Heart left ventricle (tissue), 16 donors: ENCODE data around the gene ARL15. TPM values are rescaled to one million over a fixed set of nuclear protein-coding genes. Genes with fewer than 3 reads are reported as not detected.

Experiments
- ATAC-seq, 4 donors: fragments of 200-7000 bp; cut with Tn5 transposase; one replicate each; pipeline ENCODE4 v1.9.1; 2020 to 2022; ENCODE audit warnings: moderate library complexity in 4 of 4, mild to moderate bottlenecking in 3 of 4, moderate number of reproducible peaks in 1 of 4
- DNase-seq, 5 donors: peaks; one replicate each; pipeline ENCODE4 v3.0.0-alpha.2; 2020
- H3K27ac ChIP-seq, 12 donors: fragments of 200-600 bp; sonication (generic) in 4 of 12; one replicate each; pipeline versions ENCODE4 v1.5.0 to v1.8.0; 2016 to 2022; ENCODE audit warnings: mild to moderate bottlenecking in 2 of 12
- H3K27me3 ChIP-seq, 9 donors: fragments of 200-600 bp; sonication (generic) in 2 of 9; one replicate each; pipeline versions ENCODE4 v1.5.1 to v1.8.0; 2016 to 2022; ENCODE audit warnings: mild to moderate bottlenecking in 3 of 9
- H3K36me3 ChIP-seq, 9 donors: fragments of 200-600 bp; sonication (generic) in 2 of 9; one replicate each; pipeline versions ENCODE4 v1.5.0 to v1.8.0; 2018 to 2022; ENCODE audit warnings: mild to moderate bottlenecking in 2 of 9
- H3K4me1 ChIP-seq, 12 donors: fragments of 200-600 bp; sonication (generic) in 4 of 12; one replicate each; pipeline versions ENCODE4 v1.5.0 to v1.8.0; 2016 to 2022; ENCODE audit warnings: mild to moderate bottlenecking in 3 of 12
- H3K4me3 ChIP-seq, 12 donors: fragments of 200-600 bp; sonication (generic) in 4 of 12; one replicate each; pipeline versions ENCODE4 v1.5.0 to v1.8.0; 2017 to 2022; ENCODE audit warnings: mild to moderate bottlenecking in 9 of 12, moderate library complexity in 4 of 12
- H3K9me3 ChIP-seq, 12 donors: fragments of 200-600 bp; sonication (generic) in 4 of 12; one replicate each; pipeline versions ENCODE4 v1.5.0 to v1.8.0; 2016 to 2022; ENCODE audit warnings: mild to moderate bottlenecking in 1 of 12
- CTCF ChIP-seq, 12 donors: fragments of 200-600 bp; sonication (generic) in 4 of 12; IDR thresholded peaks; one replicate each; pipeline versions ENCODE4 v1.5.0 to v1.8.0; 2018 to 2022; ENCODE audit warnings: antibody characterized with exemption in 12 of 12, mild to moderate bottlenecking in 5 of 12
- POLR2A ChIP-seq, 2 donors: fragments of 450-650 bp; IDR thresholded peaks; one replicate each; pipeline ENCODE4 v1.6.1; 2017; ENCODE audit warnings: antibody characterized with exemption in 2 of 2, mild to moderate bottlenecking in 2 of 2, moderate library complexity in 2 of 2
- WGBS, 4 donors: extraction: QIAGEN DNeasy Blood & Tissue Kit in 2 of 4; methylation state at CpG; one replicate each; pipeline versions ENCODE4 v1.1.5 to v1.1.7; 2013 to 2018; 5-methylcytosine and 5-hydroxymethylcytosine counted together
- intact Hi-C, 10 donors: fragments of 100-400 bp; cut with DNase I; formaldehyde crosslinking; loops; one replicate each; pipeline versions ENCODE4 v1.11.1 to v1.14.2; 2022
- polyA plus RNA-seq, 2 donors: library from polyadenylated mRNA; stranded (reverse); fragments of 200-250 nt; gene quantifications; one replicate each; pipeline ENCODE4 v1.2.3, GENCODE V29; 2013
- total RNA-seq, 9 donors: library from RNA; depleted of rRNA in 2 of 9; stranded (reverse); fragments of >200 nt in 2 of 9; fragmentation: NEBNext Ultra II Directional in 3 of 9; extraction: Animal tissue kit (Norgen Biotek cat#: 25700) in 3 of 9; gene quantifications; one replicate each; pipeline versions ENCODE4 v1.1.0 to v1.2.4, GENCODE V29; 2016 to 2023
- donor health status: ischemic (EF 13 %, LVEDD 7.1; RV severe dilation, severe dysfunction).
- donor health status: healthy with polysubstance abuse.
- donor health status: DM: no; HTN: yes; CAD: no.
- donor health status: DM: no; HTN: no; CAD: no.
- donor health status: ischemic (EF 25% LVEDD 6.9; RV normal size, moderate dysfunction).
- donor health status: ischemic (EF 25% LVEDD 5.7; RV mildly dilated, moderate dysfunction).
- donor health status: healthy.
- donor health status: DM: yes; HTN: yes; CAD: no.
- donor health status: ischemic (EF 35%, LVEDD 5.7; RV mildly dilated, moderate dysfunction).
- donor health status: nonischemic (EF 11% LVEDD 7.7; RV severe dilation, severe dysfunction).
- donor health status: DM: yes; HTN: yes; CAD: no.
- donor health status: PGD.
- donor health status: ischemic (EF 29% LVEDD 5.4; RV normal size, mild dysfunction).
- donor health status: nonischemic (EF 23%, LVEDD 6.1; RV moderate dilation, normal function).

The ARL15 gene
- total and polyA plus RNA-seq, 11 donors: 7.1 to 35.0 (median 23.2) TPM

GRCh38 chr5:54197018-54197417 is 113.4 kb downstream of the ARL15 start:
- Histone ChIP-seq H3K4me3 (no peak overlapping the region), H3K27me3 (no peaks in the 10 kb centered on the region), H3K4me1 (peaks cover 0 to 16% (median 8%) of the 10 kb centered on the region in 12 donors), H3K27ac (no peak overlapping the region), H3K36me3 (no peaks in the 10 kb centered on the region), H3K9me3 (peaks cover 0 to 14% (median 0%) of the 10 kb centered on the region in 12 donors)
- intact Hi-C loops: no loop called here
- no peak for ATAC-seq
- TF ChIP-seq POLR2A (IDR thresholded peaks at IDR 0.05): no peak
- TF ChIP-seq CTCF (IDR thresholded peaks at IDR 0.05): no peak
- DNase-seq: no peak

- H3K27ac ChIP-seq: no peak overlapping the region
- H3K27me3 ChIP-seq: no peaks in the 10 kb centered on the region
- H3K9me3 ChIP-seq: peaks cover 0 to 9% (median 0%) of the 10 kb centered on the region in 12 donors
- H3K4me3 ChIP-seq: no peak overlapping the region
- H3K4me1 ChIP-seq: peaks cover 0 to 19% (median 10%) of the 10 kb centered on the region in 12 donors
- TF ChIP-seq CTCF (IDR thresholded peaks at IDR 0.05) (no peak), POLR2A (IDR thresholded peaks at IDR 0.05) (no peak)
- ATAC-seq (no peak), DNase-seq (no peak)
- H3K36me3 ChIP-seq: no peaks in the 10 kb centered on the region
- intact Hi-C loops: no loop called here
Observed at GRCh38 chr5:54195701-54196100, 114.7 kb downstream of the ARL15 start.

- Histone ChIP-seq H3K27me3 (no peaks in the 10 kb centered on the region), H3K4me1 (peaks cover 0 to 19% (median 10%) of the 10 kb centered on the region in 12 donors), H3K4me3 (no peak overlapping the region), H3K36me3 (no peaks in the 10 kb centered on the region), H3K9me3 (peaks cover 0 to 4% (median 0%) of the 10 kb centered on the region in 12 donors), H3K27ac (no peak overlapping the region)
- WGBS, 4 donors: 73 to 83% (median 75%) methylated on average over 2 of the region's 2 CpGs
- intact Hi-C loops: no loop called here
- TF ChIP-seq CTCF (IDR thresholded peaks at IDR 0.05) (no peak), POLR2A (IDR thresholded peaks at IDR 0.05) (no peak)
- DNase-seq (no peak), ATAC-seq (no peak)
Observed at GRCh38 chr5:54194318-54194717, 116.1 kb downstream of the ARL15 start.

GRCh38 chr5:54187694-54188093 is 122.7 kb downstream of the ARL15 start:
- H3K27ac ChIP-seq: no peak overlapping the region
- DNase-seq (no peak), ATAC-seq (no peak)
- H3K4me1 ChIP-seq: peaks cover 0 to 41% (median 16%) of the 10 kb centered on the region in 12 donors
- no peak overlapping the region for H3K4me3 ChIP-seq
- intact Hi-C loops: no loop called here
- H3K27me3 ChIP-seq: no peaks in the 10 kb centered on the region
- TF ChIP-seq POLR2A (IDR thresholded peaks at IDR 0.05) (no peak), CTCF (IDR thresholded peaks at IDR 0.05) (no peak)
- no peaks in the 10 kb centered on the region for H3K9me3 ChIP-seq
- H3K36me3 ChIP-seq: no peaks in the 10 kb centered on the region
